Neural progenitor cell (in vitro differentiated cells): ENCODE measurements around the gene TIGD2.

ENCODE experiments used
- EZH2 ChIP-seq: fragments of 200-600 bp; sonication (generic); IDR thresholded peaks from 2 replicates; pipeline ENCODE4 v1.6.1; 2017; ENCODE audit warnings: antibody characterized with exemption, mild to moderate bottlenecking, moderate library complexity
- EZH2phosphoT487 ChIP-seq: fragments of 200-600 bp; sonication (generic); IDR thresholded peaks from 2 replicates; pipeline ENCODE4 v1.6.1; 2017; ENCODE audit warnings: antibody characterized with exemption
- TF ChIP-seq, protein P1 (sequence below): fragments of 200-600 bp; sonication (generic); IDR thresholded peaks from 2 replicates; pipeline ENCODE4 v1.5.1; 2017; ENCODE audit warnings: antibody characterized with exemption, mild to moderate bottlenecking

DNA sequence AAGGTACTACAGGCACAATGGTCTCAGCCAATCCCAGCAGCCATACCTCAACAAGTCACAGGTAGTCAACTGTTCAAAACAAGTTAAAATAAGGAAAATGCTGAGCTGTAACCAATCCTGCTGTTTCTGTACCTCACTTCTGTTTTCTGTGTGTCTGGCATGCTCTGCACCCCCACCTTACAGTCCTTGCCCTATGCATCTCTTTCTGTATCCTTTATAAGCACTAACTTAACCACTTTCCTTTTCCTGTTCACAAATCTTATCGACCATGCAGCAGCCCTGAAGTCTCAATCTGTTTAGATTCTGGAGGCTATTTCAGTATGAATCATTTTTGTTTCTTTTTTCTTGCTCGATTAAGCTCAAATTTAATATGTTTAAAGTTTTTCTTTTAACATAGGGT lies 41.9 kb upstream of the TIGD2 start:
- TF ChIP-seq, protein P1, sequence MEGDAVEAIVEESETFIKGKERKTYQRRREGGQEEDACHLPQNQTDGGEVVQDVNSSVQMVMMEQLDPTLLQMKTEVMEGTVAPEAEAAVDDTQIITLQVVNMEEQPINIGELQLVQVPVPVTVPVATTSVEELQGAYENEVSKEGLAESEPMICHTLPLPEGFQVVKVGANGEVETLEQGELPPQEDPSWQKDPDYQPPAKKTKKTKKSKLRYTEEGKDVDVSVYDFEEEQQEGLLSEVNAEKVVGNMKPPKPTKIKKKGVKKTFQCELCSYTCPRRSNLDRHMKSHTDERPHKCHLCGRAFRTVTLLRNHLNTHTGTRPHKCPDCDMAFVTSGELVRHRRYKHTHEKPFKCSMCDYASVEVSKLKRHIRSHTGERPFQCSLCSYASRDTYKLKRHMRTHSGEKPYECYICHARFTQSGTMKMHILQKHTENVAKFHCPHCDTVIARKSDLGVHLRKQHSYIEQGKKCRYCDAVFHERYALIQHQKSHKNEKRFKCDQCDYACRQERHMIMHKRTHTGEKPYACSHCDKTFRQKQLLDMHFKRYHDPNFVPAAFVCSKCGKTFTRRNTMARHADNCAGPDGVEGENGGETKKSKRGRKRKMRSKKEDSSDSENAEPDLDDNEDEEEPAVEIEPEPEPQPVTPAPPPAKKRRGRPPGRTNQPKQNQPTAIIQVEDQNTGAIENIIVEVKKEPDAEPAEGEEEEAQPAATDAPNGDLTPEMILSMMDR: no peak
- TF ChIP-seq EZH2phosphoT487: no peak
- no peak for TF ChIP-seq EZH2
